NCI-H2107 treated with DMSO at 0.1 percent for 48 hours (cell line): ENCODE results near the gene SDR9C7.
"Not testable (repeated sequence)": the region's sequence is repeated elsewhere in the genome, so short reads cannot be mapped to it uniquely, and the experiment has no call there.

ENCODE experiments used
- DNase-seq: peaks from one replicate; lab custom pipeline; 2025; ENCODE audit not compliant: unreplicated experiment; lab: John Stamatoyannopoulos, UW

SDR9C7 gene

DNA sequence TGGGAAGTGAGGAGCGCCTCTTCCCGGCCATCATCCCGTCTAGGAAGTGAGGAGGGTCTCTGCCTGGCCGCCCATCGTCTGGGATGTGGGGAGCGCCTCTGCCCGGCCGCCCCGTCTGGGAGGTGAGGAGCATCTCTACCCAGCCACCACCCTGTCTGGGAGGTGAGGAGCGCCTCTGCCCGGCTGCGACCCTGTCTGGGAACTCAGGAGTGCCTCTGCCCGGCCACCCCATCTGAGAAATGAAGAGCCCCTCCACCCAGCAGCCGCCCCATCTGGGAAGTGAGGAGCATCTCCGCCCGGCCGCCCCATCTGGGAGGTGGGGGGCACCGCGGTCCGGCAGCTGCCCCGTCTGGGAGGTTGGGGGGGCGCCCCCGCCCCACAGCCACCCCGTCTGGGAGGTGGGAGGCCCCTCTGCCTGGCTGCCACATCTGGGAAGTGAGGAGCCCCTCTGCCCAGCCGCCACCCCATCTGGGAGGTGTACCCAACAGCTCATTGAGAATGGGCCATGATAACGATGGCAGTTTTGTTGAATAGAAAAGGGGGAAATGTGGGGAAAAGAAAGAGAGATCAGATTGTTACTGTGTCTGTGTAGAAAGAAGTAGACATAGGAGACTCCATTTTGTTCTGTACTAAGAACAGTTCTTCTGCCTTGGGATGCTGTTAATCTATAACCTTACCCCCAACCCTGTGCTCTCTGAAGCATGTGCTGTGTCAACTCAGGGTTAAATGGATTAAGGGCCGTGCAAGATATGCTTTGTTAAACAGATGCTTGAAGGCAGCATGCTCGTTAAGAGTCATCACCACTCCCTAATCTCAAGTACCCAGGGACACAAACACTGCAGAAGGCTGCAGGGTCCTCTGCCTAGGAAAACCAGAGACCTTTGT is 54.7 kb downstream of the SDR9C7 start:
- DNase-seq, result not testable (repeated sequence)

DNA sequence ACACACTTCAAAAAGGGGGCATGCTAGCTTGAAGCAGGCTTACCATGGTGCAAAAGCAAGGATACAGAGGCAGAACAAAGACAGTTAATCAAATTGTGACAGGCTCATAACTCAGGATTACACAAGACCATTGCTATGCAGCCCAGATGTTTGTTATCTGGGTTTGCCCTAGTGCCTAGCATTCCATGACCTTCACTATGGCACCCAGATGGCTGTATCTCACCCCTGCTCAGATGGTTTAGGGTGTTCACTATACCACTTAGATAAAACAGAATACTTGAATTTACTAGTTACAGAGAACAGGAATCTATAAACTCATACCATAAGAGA is 56.2 kb downstream of the SDR9C7 start:
- no peak for DNase-seq

DNA sequence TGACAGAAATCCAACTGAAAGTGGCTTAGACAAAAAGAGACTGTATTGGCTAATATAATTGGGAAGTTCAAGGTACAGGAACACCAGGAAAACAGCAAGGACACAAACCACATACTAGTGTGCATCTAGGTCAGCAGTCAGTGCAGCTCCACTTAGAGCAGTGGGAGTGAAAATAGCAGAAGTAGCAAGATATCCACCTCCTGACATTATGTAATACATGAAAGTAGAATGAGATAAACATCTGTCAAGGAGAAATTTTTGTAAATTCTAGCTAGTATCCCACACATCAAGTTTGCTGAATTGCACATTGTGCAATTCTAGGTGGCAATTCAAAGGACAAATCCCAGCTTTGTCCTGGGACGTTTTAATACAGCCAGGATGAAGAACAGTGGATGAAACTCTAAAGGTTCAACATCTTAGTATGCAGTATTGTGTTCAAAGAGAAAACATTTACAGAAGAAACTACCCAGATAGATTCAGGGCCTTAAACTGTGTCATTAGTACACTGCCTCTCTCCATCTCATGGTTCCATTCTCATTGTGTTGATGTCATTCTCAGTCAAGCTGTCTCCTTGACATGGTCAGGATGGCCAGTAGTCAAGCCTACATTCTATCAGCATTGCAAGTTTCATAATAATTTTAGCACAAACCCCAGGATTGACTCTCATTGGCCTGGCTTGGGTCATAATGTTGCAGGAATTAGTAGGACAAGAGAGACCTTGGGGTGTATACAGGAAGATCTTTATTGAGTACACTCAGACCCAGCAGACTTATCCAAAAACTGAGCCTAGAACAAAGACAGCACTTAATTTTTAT is 56.8 kb downstream of the SDR9C7 start:
- no peak for DNase-seq

DNA sequence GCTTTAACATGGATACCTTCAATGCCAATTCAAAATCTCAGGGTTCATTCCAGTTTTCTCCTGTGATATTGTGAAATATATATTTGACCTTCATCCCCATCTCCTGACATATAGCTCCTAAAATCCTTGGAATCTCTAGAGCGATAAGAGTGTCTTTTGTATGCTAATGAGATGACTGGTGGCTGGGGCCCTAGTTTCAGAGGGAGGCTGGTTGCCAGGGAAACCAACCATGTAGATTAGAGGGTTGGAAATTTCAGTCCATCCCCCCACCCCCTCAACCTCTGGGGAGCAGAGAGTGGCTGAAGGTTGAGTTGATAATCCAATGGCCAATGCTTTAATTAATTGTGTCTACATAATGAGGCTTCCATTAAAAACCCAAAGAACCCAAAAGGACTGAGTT is 59.4 kb downstream of the SDR9C7 start:
- no peak for DNase-seq

DNA sequence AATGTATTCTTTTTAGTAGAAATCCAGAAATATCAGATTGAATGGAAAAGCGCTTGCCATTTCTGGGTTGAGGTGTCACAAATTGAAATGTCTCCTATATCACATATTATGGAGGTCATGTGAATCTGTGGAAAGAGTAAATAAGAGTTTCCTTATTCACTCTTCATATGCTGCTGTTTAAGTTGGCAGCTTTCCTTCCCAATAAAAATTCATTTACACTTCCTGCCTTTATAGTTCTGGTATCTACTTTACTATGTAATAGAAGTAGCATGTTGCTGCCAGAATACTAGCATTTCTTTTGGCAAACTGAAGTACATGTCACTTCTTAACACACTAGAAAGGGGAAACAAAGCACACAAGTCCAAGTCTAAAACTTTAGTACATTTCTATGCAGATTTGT is 60.8 kb downstream of the SDR9C7 start:
- no peak for DNase-seq
